WTC11 (cell line): Measurements from ENCODE around the gene CHSY3. TPM values are rescaled to one million over a fixed set of nuclear protein-coding genes. Genes with fewer than 3 reads are reported as not detected.
A peak's percentile ranks its signal among the peaks of the same experiment; 100 is the strongest.

ENCODE experiments used
- ATAC-seq: fragments of 200-7000 bp; cut with Tn5 transposase; 2 replicates; pipeline ENCODE4 v1.10.0; 2021; ENCODE audit warnings: mild to moderate bottlenecking, moderate library complexity
- CTCF ChIA-PET: fragments of 300-600 bp; sonication (Branson Sonifier 250); formaldehyde crosslinking; loops from one replicate; lab custom pipeline; 2021; ENCODE audit warnings: antibody characterized with exemption; lab: Charles Lee
- POLR2A ChIA-PET: fragments of 350-600 bp; sonication (Branson Sonifier 250); formaldehyde crosslinking; loops from one replicate; lab custom pipeline; 2021; ENCODE audit warnings: antibody characterized with exemption; lab: Charles Lee
- DNase-seq: peaks from one replicate; pipeline ENCODE4 v3.0.0; 2021; ENCODE audit warnings: low spot score
- H3K27ac Mint-ChIP-seq: 2 replicates; pipeline ENCODE4 v1.8.0; 2021; ENCODE audit warnings: mixed read lengths
- H3K27me3 Mint-ChIP-seq: 2 replicates; pipeline ENCODE4 v1.8.0; 2021; ENCODE audit warnings: low read depth, mild to moderate bottlenecking, moderate library complexity, mixed read lengths
- H3K36me3 Mint-ChIP-seq: 2 replicates; pipeline ENCODE4 v1.8.0; 2021; ENCODE audit warnings: mixed read lengths
- H3K4me1 Mint-ChIP-seq: 2 replicates; pipeline ENCODE4 v1.8.0; 2022; ENCODE audit warnings: mixed read lengths
- H3K4me3 Mint-ChIP-seq: 2 replicates; pipeline ENCODE4 v1.8.0; 2021; ENCODE audit warnings: mild to moderate bottlenecking, moderate library complexity, mixed read lengths
- H3K9me3 Mint-ChIP-seq: 2 replicates; pipeline ENCODE4 v1.8.0; 2021; ENCODE audit warnings: mixed read lengths
- AFF4 ChIP-seq: sonication (generic); formaldehyde crosslinking; IDR thresholded peaks from 2 replicates; pipeline ENCODE4 v1.8.1; 2023; ENCODE audit warnings: mild to moderate bottlenecking, missing genetic modification reagents, borderline replicate concordance
- CDX4 ChIP-seq: fragments of 250-450 bp; sonication (Bioruptor Pico); IDR thresholded peaks from 2 replicates; pipeline ENCODE4 v1.9.0; 2021; ENCODE audit warnings: moderate library complexity, mild to moderate bottlenecking, inconsistent platforms, borderline replicate concordance
- E2F4 ChIP-seq: sonication (generic); formaldehyde crosslinking; IDR thresholded peaks from 2 replicates; pipeline ENCODE4 v1.8.1; 2022; ENCODE audit warnings: low read depth, mild to moderate bottlenecking, moderate library complexity, missing genetic modification reagents, borderline replicate concordance
- GRHL2 ChIP-seq: fragments of 250-450 bp; sonication (Bioruptor Pico); IDR thresholded peaks from 2 replicates; pipeline ENCODE4 v1.8.0; 2022; ENCODE audit warnings: mild to moderate bottlenecking, moderate library complexity; ENCODE audit not compliant: insufficient replicate concordance, severe bottlenecking
- GTF2I ChIP-seq: fragments of 250-450 bp; sonication (Bioruptor Pico); conservative IDR thresholded peaks from 2 replicates; pipeline ENCODE4 v1.4.0; 2021; ENCODE audit warnings: mild to moderate bottlenecking
- NR3C1 ChIP-seq: sonication (generic); formaldehyde crosslinking; conservative IDR thresholded peaks from 2 replicates; pipeline ENCODE4 v1.8.1; 2023; ENCODE audit warnings: low read depth, mild to moderate bottlenecking, missing genetic modification reagents
- OVOL2 ChIP-seq: fragments of 250-450 bp; sonication (Bioruptor Pico); IDR thresholded peaks from 2 replicates; pipeline ENCODE4 v1.9.0; 2021; ENCODE audit warnings: mild to moderate bottlenecking, borderline replicate concordance
- SMAD3 ChIP-seq: sonication (generic); formaldehyde crosslinking; IDR thresholded peaks from 2 replicates; pipeline ENCODE4 v1.8.0; 2022; ENCODE audit warnings: missing genetic modification reagents, mild to moderate bottlenecking, borderline replicate concordance
- SMAD4 ChIP-seq: sonication (generic); formaldehyde crosslinking; IDR thresholded peaks from 2 replicates; pipeline ENCODE4 v1.8.0; 2022; ENCODE audit warnings: mild to moderate bottlenecking, missing genetic modification reagents
- TEAD1 ChIP-seq: sonication (generic); formaldehyde crosslinking; IDR thresholded peaks from 2 replicates; pipeline ENCODE4 v1.8.0; 2022; ENCODE audit warnings: mild to moderate bottlenecking, missing genetic modification reagents
- TEAD4 ChIP-seq: sonication (generic); formaldehyde crosslinking; IDR thresholded peaks from 2 replicates; pipeline ENCODE4 v1.8.0; 2022; ENCODE audit warnings: mild to moderate bottlenecking, missing genetic modification reagents
- ZBTB21 ChIP-seq: sonication (generic); formaldehyde crosslinking; IDR thresholded peaks from 2 replicates; pipeline ENCODE4 v1.8.1; 2023; ENCODE audit warnings: mild to moderate bottlenecking, missing genetic modification reagents, borderline replicate concordance
- ZNF219 ChIP-seq: sonication (generic); formaldehyde crosslinking; IDR thresholded peaks from 2 replicates; pipeline ENCODE4 v1.8.0; 2023; ENCODE audit warnings: missing genetic modification reagents, mild to moderate bottlenecking, borderline replicate concordance
- ZNF317 ChIP-seq: sonication (generic); formaldehyde crosslinking; IDR thresholded peaks from 2 replicates; pipeline ENCODE4 v1.8.1; 2023; ENCODE audit warnings: low read depth, mild to moderate bottlenecking, moderate library complexity, missing genetic modification reagents, borderline replicate concordance
- ZNF425 ChIP-seq: fragments of 250-450 bp; sonication (Bioruptor Pico); conservative IDR thresholded peaks from 2 replicates; pipeline ENCODE4 v1.9.0; 2021; ENCODE audit warnings: mild to moderate bottlenecking
- total RNA-seq: library from RNA; stranded (reverse); gene quantifications from 3 replicates; pipeline ENCODE4 v1.2.3, GENCODE V29; 2021

CHSY3 gene
- total RNA-seq, 1 experiment from 2014 or later: 0.98 TPM

- no peak for TF ChIP-seq AFF4 (CRISPR knock-in tag)
- TF ChIP-seq CDX4: no peak
- TF ChIP-seq NR3C1: no peak
- TF ChIP-seq SMAD3 (CRISPR knock-in tag): no peak
- no peak for TF ChIP-seq TEAD1 (CRISPR knock-in tag)
- TF ChIP-seq TEAD4 (CRISPR knock-in tag): no peak
These were observed 114.4 kb downstream of the CHSY3 start (continued) for GRCh38 chr5:130018641-130019040.

- TF ChIP-seq ZNF425 (CRISPR knock-in tag) (no peak), ZNF219 (no peak)
- 0 out of 2 replicates have a peak overlapping the region, but pooled peaks have one; percentile 38 for H3K27ac Mint-ChIP-seq
- H3K27me3 Mint-ChIP-seq: no peaks in the 10 kb centered on the region
- H3K4me3 Mint-ChIP-seq: no peak overlapping the region
- ATAC-seq: no peak
- no peak for DNase-seq
- POLR2A ChIA-PET: no interaction called here
- CTCF ChIA-PET: no interaction called here
- peaks cover 1% of the 10 kb centered on the region for H3K9me3 Mint-ChIP-seq
- H3K36me3 Mint-ChIP-seq: no peaks in the 10 kb centered on the region
- H3K4me1 Mint-ChIP-seq: peaks cover 12% of the 10 kb centered on the region
These were observed 116.7 kb downstream of the CHSY3 start for GRCh38 chr5:130021000-130021399.

- peaks cover 9% of the 10 kb centered on the region for H3K4me1 Mint-ChIP-seq
- H3K36me3 Mint-ChIP-seq: no peaks in the 10 kb centered on the region
- no peak for ATAC-seq
- no peak for TF ChIP-seq GTF2I (CRISPR knock-in tag)
- no peak for TF ChIP-seq SMAD4
- TF ChIP-seq E2F4 (CRISPR knock-in tag): no peak
- TF ChIP-seq ZNF317 (CRISPR knock-in tag): no peak
- TF ChIP-seq OVOL2 (CRISPR knock-in tag): no peak
- TF ChIP-seq ZBTB21: no peak
- no peak for TF ChIP-seq GRHL2 (CRISPR knock-in tag)
- TF ChIP-seq, all 79 proteins: peak for 0
- Mint-ChIP-seq H3K9me3 (no peaks in the 10 kb centered on the region), H3K27ac (no peak overlapping the region), H3K4me3 (no peak overlapping the region), H3K27me3 (no peaks in the 10 kb centered on the region)
- no peak for DNase-seq
- CTCF ChIA-PET: no interaction called here
- POLR2A ChIA-PET: no interaction called here
These were observed 117.6 kb downstream of the CHSY3 start for GRCh38 chr5:130021876-130022275.
